ENCODE measurements around the gene CAMK4.

GRCh38 chr5:111401906-111402305 is 177.7 kb downstream of the CAMK4 start:
- TF ChIP-seq GATA2 (IDR thresholded peaks at IDR 0.05; ENCODE audit: low read depth, low read length) = no peak
- TF ChIP-seq GATA3 (IDR thresholded peaks at IDR 0.05; ENCODE audit: low read depth, low read length) = no peak
